ENCODE measurements around the gene ZFP36L2.
A peak's percentile ranks its signal among the peaks of the same experiment; 100 is the strongest.

Gene ZFP36L2

DNA sequence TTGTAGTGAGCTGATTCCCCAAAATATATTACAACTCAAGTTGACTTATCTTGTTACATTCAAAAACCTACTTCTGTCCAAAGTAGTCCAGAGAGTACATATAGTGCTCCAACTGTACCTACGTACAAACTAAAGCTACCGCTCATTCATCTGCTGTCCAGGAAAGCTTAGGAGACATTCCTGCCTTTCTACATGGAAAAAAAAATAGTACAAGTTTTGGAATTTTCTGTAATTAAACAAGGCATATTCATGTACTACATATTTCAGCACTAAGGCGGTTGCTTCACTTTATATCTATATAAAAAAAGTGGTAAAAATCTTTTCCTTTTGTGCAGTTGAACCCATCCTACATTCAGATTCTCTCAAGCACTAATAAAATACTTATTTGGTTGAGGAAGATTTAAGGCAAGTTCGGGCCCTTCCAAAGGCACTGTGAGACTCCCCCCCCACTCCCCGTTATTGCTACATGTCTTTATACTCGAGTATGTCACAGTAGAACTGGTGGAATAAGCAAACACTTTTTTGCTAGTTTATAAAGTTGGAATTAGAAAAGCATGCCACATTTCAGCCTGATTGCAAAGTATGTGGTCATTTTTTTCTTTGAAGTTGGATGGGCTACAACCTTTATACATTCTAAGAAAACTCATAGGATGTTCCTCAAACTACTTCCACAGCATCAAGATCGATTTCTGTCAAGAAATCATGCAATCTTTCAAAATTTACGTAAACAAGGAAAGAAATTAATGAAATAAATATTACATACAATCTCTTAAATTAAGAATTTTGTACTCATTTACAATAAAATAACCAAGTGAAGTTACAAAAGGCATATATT, 3.7 kb downstream of the ZFP36L2 start:
- DNase-seq (ENCODE audit: low read depth), result no peak

DNA sequence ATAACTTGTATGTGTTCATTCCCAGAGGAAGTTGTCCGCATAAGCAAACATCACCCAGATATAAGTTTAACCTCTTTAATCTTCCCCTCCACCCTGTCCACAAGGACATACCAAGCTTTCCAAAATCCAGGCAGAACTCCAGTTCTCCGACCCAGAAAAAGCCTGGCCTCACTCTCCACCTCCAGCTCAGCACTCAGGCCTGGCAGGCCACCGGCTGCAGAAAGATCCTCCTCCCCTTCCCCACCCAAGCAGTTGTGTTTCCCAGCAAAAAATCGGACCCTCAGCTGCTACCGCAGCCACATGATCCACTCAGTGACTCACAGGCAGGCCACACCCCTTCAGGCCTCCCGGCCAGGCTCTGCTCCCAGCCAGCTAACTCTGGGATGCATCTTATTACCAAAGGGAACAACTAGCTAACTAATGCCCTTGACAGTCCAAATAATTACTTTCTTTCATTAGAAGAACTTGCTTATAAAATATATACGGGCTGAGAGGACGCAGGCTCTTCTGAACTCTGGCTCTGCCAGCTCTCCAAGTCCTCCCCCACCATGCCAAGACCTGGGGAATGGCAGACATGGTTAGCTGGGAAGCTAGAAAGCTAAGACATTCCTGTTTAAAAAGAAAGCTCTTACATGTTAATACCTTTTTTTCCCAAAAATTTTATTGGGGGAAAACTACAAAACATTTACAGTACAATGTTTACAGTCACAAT, 4.5 kb downstream of the ZFP36L2 start:
- peak; percentile 74 for DNase-seq (ENCODE audit: low read depth)

DNA sequence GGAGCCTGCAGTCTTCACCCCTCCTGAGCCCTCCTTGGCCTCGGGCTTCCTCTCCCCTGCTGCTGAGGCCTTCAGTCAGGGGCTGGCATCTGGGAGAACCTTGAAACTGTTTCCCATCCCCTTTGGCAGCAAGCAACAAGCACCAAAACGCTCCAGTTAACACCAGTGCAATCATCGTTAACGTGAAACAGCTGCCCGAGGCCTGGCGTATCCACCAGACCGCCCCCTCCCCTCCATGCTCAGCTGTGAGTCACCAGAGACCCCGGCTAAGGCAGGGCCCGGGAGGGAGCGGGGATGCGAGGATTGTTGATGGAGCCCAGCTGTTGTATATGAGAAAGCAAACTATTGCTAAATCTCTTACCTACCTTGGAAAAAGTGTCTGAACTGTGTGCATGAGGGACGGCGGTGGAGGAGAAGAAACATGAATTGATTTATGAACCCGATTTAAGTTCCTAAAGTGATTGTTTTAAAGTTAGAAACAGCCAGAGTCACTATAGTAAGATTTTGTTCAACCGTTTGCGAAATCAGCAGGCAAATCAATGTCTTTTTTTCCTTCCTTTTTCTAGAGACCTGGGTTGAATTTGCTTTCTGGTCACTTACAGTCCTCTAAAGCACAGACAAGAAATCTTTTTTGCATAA, 5.2 kb downstream of the ZFP36L2 start:
- peak; percentile 41 for DNase-seq (ENCODE audit: low read depth)

DNA sequence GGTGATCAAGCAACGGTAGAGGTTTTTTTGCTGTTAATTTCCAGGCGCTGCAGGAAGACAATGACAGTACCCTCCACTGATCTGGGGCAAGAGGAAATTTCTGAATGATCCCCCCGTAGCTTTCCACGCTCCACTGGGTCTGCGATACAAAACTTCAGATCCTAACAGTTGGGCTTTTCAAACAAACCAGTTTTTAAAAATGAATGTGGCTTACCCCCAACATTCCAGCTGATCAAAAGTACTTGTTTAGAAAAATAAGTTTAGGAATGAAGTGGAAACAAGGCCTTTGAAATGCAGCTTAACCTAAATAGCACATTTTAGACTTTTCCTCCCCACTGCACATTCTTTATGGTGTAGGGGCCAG, 5.7 kb downstream of the ZFP36L2 start:
- DNase-seq (ENCODE audit: low read depth), result no peak

DNA sequence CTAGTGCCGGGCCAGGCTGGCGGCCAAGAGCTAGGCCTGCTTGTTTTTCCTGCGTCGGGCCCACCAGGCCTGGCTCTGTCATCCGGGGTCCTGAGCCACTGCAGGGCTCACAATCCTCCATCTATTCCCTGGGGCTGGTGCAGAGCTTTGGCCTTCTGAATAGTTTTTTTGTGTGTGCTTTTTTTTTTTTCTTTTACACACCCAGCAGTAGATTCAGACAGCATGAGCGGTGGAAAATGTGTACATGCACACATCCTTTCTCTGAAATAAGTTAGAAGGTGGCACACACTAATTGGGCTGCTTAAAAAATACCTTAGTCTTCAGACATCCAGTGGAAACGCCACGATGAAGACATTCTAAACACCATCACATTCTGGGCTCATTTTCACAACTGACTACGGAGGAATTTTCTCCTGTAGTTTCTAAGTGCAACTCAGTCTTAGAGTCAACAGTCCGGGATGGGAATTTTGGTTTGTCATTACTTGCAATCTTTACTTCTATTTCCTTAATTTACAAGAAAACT, 6.1 kb downstream of the ZFP36L2 start:
- peak; percentile 21 for DNase-seq (ENCODE audit: low read depth)

DNA sequence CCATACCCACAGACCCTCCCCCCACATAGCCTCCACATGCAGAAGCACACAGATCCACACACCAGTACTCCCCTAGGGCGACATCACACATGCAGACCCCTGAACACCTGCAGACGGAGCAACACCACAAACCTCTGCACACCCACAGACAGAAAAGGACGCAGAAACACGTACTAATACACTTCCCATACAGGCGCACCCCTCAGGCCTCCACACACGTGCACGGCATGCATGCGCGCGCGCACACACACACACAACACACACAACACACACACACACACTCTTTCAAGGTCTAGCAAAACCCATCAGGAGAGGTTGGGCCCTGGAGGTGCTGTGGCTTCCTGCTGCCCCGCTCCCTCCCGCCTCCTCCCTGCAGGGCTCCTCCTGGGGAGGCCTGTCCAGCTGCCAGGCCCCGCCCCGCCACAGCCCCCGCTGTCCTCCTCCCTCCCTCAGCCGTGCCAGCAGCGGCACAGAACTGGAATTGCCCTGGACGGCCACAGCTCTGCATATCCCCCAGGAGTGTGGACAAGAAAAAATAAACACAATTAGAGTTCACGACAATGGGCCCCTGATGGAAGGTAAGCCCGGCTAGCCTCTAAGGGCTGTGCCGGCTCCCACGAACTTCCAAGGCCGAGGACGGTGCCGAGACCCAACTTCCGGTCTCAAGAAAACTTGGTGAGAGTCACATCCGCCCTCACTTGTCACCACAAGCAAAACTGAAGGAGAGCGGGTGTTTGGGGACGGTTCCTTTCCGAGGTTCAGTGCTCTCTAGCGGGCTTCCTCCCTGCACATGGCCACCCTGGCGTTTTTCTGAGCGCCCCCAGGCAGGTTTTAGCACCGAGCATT, 6.8 kb downstream of the ZFP36L2 start:
- peak; percentile 45 for DNase-seq (ENCODE audit: low read depth)

DNA sequence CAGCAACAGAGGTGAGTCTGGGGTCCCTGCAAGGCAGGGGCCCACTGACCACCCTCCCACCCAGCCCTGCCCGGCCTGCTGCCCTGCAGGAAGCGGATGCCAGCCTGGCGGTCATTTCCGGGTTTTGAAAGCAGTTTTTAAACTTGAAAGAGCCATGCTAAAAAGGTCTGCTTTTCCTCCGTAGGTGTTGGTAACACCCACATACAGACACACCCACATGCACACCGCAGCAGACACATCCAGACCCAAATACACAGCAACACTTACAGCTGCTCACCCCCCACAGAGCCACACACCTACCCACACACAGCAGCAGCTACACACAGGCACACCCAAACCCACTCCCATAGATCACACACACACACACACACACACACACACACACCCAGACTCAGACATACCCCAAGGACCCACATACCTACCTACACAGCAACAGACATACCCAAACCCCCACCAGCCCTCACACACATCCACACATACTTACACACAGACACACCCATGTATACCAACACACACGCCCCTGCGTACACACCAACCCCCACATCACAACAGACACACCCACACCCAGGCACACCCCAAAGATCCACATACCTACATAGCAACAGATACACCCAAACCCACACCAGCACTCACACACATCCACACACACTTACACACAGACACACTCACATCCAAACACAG, 7.6 kb downstream of the ZFP36L2 start:
- no peak for DNase-seq (ENCODE audit: low read depth)

DNA sequence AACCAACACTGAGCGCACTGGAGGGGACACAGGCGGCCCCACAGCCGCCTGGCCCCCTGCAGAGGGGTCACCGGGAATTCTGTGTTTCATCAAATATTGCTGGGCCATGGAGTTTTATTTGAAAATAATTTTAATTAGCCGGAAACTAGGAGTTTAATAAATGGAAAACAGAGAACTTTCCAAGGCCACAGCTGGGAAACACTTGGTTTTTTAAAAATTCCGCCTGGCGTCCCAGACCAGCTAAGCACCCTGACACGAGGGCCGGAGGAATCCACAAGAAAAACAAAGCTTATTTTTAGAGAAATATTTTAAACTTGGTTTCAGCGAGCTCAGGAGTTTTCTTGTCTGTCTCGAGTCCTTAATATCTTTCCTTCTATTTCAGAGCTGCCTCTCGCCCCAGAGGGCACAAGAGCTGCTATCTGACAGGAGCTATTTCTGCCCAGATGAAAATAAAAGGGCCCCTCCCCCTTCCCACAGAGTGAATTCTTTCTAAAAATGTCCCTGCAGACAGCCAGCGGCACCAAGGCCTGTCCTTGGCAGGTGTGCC, 8.2 kb downstream of the ZFP36L2 start:
- DNase-seq (ENCODE audit: low read depth), result no peak

DNA sequence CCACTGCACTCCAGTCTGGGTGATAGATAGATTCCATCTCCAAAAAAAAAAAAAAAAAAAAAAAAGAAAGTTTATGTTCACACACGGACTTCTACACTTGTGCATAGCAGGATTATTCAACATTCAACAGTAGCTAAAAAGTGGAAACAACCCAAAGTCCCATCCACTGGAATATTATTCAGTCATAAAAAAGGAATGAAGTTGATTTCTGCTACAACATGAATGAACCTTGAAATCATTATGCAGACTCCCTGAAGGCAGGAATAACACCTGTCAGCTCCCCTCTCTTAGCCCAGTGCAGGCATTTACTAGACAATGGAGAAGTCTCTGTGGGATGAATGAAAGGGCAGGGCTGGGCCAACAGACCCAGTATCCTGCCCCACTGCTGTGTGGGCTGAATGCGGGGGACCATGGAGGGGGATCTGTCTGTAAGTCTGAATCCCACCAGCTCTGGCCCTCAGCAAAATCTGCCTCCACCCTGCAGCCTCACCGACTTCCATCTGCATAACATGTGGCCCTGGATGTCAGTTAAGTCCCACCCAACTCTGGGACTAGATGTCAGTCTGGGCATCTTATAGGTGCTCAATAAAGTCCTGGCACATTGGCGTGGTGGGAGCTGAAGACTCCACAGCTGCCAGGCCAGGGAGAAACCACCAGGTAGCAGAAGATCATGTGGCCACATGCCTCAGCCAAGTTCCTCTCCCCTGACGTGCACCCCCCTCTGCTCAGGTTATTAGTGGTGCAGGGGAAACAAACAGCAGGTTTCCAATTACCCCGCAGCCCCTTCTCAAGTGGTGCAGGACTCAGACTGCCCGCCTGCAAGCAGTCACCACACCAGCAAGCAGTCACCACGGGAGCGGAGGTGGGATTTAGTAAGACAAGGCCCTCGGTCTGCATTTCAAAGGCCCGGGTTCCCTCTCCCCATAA, 8.9 kb downstream of the ZFP36L2 start:
- DNase-seq (ENCODE audit: low read depth), result no peak

DNA sequence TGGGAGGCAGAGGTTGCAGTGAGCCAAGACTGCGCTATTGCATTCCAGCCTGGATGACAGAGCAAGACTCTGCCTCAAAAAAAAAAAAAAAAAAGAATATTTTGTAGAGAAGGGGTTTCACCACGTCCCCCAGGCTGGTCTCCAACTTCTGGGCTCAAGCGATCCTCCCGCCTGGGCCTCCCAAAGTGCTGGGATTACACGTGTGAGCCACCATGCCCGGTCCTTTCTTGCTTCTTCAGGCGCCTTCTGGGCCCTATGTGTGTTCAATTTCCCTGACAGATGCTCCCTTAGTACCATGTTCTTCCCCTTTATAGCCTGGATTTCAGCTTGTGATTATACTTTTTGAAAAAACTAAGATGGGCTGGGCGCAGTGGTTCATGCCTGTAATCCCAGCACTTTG, 9.8 kb downstream of the ZFP36L2 start:
- no peak for DNase-seq (ENCODE audit: low read depth)

DNA sequence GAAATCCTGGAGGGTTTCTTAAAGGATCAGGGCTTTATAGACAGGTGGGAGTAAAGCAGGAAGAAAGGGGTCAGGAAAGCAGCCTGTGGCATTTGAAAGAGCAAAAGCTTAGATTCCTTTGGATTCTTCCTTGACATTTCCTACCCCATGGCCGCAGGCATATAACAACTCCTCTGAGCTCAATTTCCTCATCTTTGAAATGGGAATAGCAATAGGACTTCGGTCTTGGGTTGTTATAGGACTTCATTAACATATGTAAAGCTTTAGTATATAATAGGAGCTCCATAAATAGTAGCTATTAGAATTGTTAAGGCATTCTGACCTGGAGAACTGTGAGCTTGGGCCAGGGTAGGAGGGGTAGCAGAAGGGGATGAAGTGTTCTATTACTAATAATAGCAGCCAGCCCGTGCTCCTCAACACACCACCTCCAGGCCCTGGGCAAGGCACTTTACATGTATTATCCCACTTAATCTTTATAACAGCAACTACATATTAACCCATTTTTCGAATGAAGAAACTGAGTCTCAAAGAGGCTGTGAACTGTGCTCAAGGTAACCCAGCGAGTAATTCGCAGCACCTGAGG, 10.6 kb downstream of the ZFP36L2 start:
- DNase-seq (ENCODE audit: low read depth), result no peak

DNA sequence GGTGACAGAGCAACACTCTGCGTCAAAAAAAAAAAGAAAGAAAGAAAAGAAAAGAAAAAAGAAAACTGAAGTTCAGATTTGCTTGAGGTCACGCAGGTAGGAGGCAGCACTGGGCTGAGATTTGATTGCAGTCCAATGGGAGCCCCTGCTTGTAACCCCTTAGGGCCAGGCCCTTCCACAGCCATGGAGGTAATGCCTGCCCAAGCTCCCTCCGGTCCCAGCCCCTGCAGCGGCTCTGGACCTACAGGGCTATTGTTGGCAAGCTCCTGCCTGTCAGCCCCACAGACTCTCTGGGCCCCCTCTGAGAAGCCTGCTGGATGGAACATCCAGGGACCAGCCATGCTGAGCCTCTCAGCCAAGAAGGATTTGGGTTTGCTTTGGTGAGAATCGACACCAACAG, 12.2 kb downstream of the ZFP36L2 start:
- no peak for DNase-seq (ENCODE audit: low read depth)

DNA sequence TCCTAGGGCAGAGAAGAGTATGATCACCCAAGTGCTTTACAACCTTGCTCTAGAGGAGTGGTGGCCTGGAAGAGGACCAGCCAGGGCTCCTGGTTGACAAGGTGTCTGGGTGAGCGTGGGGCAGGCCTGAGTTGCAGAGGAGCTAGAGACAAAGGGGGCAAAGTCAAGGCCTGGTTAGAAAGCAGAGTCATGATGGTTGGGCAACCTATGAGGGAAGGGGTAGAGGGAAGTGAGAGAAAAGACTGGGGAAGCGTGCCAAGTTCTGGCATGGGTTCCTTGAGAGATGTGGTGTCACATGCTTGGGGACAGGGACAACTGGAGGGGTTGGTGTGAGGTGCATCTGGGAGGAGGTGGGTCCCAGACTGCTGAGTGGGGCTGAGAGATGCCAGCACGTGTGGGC, 13.5 kb downstream of the ZFP36L2 start:
- DNase-seq (ENCODE audit: low read depth), result no peak

DNA sequence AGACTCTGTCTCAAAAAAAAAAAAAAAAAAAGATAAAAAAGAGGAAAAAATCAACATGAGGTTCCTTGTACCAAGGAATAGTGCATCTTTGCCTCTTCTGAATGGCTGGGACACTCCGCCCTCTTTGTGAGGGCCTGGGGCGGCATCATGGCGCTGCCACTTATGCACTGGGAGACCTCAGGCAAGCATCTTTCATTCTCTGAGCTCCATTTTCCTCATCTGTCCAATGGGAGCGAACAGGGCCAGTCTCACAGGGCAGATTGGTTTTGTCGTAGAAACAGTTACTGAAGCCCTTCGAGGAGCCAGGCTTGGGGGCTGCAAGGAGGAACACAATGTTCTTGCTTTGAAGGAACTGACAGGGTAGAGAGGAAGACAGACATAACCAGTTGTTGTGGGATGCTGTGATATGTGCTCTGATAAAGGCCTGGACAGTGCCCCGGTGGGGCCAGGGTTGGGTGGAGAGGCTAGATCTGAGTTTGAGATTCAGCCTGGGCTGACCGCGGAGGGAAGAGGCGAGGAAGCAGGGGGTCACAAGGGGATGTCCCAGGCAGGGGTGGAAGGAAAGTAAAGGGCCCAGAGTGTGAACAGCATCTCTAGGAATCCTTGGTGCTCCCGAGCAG, 14.1 kb downstream of the ZFP36L2 start:
- no peak for DNase-seq (ENCODE audit: low read depth)

DNA sequence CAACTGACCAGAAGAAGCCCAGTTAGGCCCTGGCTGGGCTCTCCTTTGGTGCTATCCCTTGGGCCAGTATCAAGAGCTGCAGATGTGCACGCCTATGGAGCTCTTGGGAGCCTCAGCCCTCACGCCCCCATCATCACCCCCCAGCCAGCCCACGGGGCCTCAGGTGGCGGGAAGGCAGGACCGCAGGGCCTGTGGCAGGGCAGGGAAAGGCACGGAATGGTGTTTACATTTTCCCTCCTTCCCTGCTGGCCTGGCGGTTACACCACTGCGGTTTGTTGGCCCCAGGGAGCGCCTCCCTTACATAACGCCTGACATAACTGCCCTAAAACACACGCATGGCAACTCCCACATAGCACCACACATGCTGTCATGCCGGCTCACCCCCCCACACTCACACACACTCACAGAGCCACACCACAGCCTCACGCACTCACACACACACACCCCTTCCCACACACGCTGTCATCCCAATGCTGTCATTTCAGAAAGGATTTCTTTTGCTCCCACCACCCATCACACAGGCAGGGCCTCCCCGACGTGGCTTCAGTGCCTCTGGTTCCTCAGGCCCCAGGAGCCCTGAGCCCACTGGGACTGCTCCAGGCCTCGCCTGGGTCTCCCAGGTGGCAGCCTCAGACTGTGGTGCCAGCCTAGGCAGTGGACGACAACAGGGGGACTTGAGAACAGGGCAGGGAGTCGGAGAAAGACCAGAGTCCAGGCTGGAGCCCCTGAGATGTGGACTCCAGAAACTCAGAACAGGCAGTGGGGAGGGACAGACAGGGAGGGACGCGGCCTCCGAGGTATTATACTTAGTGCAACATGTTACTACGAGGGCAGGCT, 15.7 kb downstream of the ZFP36L2 start:
- peak; percentile 50 for DNase-seq (ENCODE audit: low read depth)

DNA sequence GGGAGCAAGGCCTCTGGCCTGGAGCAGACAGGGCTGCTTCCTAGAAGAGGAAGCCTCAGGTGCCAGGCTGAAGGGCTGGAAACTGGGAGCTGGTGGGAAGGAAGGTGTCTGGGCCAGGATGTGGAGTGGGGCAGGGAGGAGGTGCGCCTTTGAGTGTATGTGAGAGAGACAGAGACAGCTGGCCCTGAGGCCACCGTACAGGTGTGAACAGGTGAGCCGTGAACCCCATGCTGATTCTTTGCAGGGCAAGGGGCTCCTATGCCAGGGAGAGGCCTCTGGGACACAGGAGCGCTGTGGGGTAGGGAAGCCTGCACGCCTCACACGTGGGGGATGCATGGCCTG, 16.3 kb downstream of the ZFP36L2 start:
- no peak for DNase-seq (ENCODE audit: low read depth)

DNA sequence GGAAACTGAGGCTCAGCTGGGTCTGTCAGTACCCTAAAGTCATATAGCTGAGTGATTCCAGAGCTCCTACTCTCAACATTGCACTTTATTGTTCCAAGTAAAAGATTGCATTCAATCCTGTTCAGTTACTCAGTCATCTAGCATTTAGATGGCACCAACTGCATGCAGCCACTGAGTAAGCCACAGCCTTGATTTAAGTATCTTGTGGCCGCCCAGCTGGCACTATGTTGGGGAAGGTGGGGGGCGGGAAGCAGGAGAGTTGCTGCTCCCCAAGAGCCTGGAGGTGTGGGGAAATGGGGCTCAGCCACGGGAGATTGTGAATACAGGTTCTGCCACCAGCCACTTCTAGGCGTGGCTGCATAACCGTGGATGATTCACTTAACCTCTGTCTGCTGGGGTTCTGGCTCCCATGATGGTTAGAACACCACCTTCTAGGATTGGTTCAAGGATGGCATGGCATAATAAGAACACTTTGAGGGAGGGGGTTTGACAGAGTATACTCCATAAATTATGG, 17.1 kb downstream of the ZFP36L2 start:
- no peak for DNase-seq (ENCODE audit: low read depth)
